GM19455 (cell line): ENCODE measurements around the gene NEUROG2.
"Not testable (repeated sequence)": the region's sequence is repeated elsewhere in the genome, so short reads cannot be mapped to it uniquely, and the experiment has no call there.

Source experiments
- ATAC-seq: cut with Tn5 transposase; IDR thresholded peaks from one replicate; pipeline ENCODE4 v1.9.1; 2021; ENCODE audit not compliant: unreplicated experiment

Gene NEUROG2

GRCh38 chr4:112492321-112492720 is 23.7 kb downstream of the NEUROG2 start:
- ATAC-seq = no peak

- ATAC-seq = not testable (repeated sequence)
Observed at GRCh38 chr4:112490808-112491207, 25.2 kb downstream of the NEUROG2 start.

GRCh38 chr4:112485930-112486329 is 30.1 kb downstream of the NEUROG2 start:
- no peak for ATAC-seq

GRCh38 chr4:112473985-112474384 is 42.0 kb downstream of the NEUROG2 start:
- no peak for ATAC-seq

- no peak for ATAC-seq
Observed at GRCh38 chr4:112472318-112472717, 43.7 kb downstream of the NEUROG2 start.
